Skeletal muscle tissue (tissue), 4 donors: ENCODE measurements around the gene TGFB1I1. TPM values are rescaled to one million over a fixed set of nuclear protein-coding genes. Genes with fewer than 3 reads are reported as not detected.

Experiments used
- H3K27ac ChIP-seq: one replicate; pipeline ENCODE4 v1.7.0; 2013; ENCODE audit warnings: mild to moderate bottlenecking, low read depth, low read length, inconsistent platforms
- H3K27me3 ChIP-seq, 3 donors: one replicate each; pipeline ENCODE4 v1.7.0; 2013; ENCODE audit warnings: low read length in 3 of 3; ENCODE audit not compliant: control insufficient read depth in 3 of 3, insufficient read depth in 3 of 3
- H3K36me3 ChIP-seq, 3 donors: one replicate each; pipeline ENCODE4 v1.7.0; 2013; ENCODE audit warnings: low read length in 3 of 3; ENCODE audit not compliant: control insufficient read depth in 3 of 3, insufficient read depth in 3 of 3
- H3K4me1 ChIP-seq, 3 donors: one replicate each; pipeline ENCODE4 v1.7.0; 2013; ENCODE audit warnings: low read length in 3 of 3, mild to moderate bottlenecking in 3 of 3; ENCODE audit not compliant: control insufficient read depth in 3 of 3, insufficient read depth in 3 of 3
- H3K4me3 ChIP-seq, 3 donors: one replicate each; pipeline ENCODE4 v1.7.0; 2013; ENCODE audit warnings: low read length in 3 of 3
- H3K9ac ChIP-seq, 3 donors: one replicate each; pipeline ENCODE4 v1.7.0; 2013; ENCODE audit warnings: low read length in 3 of 3, mild to moderate bottlenecking in 3 of 3, moderate library complexity in 2 of 3, low read depth in 1 of 3
- H3K9me3 ChIP-seq, 3 donors: one replicate each; pipeline ENCODE4 v1.7.0; 2013; ENCODE audit warnings: low read length in 3 of 3; ENCODE audit not compliant: control insufficient read depth in 3 of 3
- total RNA-seq: library from RNA; depleted of rRNA; stranded (reverse); fragments of >200 nt; gene quantifications from one replicate; pipeline ENCODE4 v1.2.3, GENCODE V29; 2014
- donor health status: Osteomylitis.

Gene TGFB1I1
- total RNA-seq, 1 donor from 2014 or later: 30.8 TPM

- no peaks in the 10 kb centered on the region for H3K9me3 ChIP-seq
- H3K27me3 ChIP-seq: no peaks in the 10 kb centered on the region
- no peak overlapping the region for H3K4me3 ChIP-seq
- peaks cover 0 to 4% (median 0%) of the 10 kb centered on the region in 3 donors for H3K36me3 ChIP-seq
- peak overlapping the region in 2 of 3 donors; percentile 17 to 42 for H3K9ac ChIP-seq
- H3K4me1 ChIP-seq: peaks cover 34 to 39% (median 36%) of the 10 kb centered on the region in 3 donors
- H3K27ac ChIP-seq: no peak overlapping the region
Measured at GRCh38 chr16:31451201-31451600, 20.8 kb upstream of the TGFB1I1 start.

- H3K4me1 ChIP-seq: peaks cover 39 to 44% (median 41%) of the 10 kb centered on the region in 3 donors
- H3K27me3 ChIP-seq: no peaks in the 10 kb centered on the region
- H3K9me3 ChIP-seq: no peaks in the 10 kb centered on the region
- H3K9ac ChIP-seq: peak overlapping the region in 2 of 3 donors; percentile 36 to 42
- no peak overlapping the region for H3K4me3 ChIP-seq
- H3K36me3 ChIP-seq: peaks cover 0 to 4% (median 0%) of the 10 kb centered on the region in 3 donors
- peak overlapping the region; percentile 85 for H3K27ac ChIP-seq
Measured at GRCh38 chr16:31451681-31452351, 20.1 kb upstream of the TGFB1I1 start.

- Histone ChIP-seq H3K4me3 (no peak overlapping the region), H3K9ac (peak overlapping the region in 2 of 3 donors; percentile 36 to 44), H3K4me1 (peaks cover 47 to 52% (median 50%) of the 10 kb centered on the region in 3 donors), H3K9me3 (no peaks in the 10 kb centered on the region), H3K36me3 (peaks cover 0 to 4% (median 0%) of the 10 kb centered on the region in 3 donors), H3K27ac (peak overlapping the region; percentile 85), H3K27me3 (no peaks in the 10 kb centered on the region)
Measured at GRCh38 chr16:31452631-31453106, 19.3 kb upstream of the TGFB1I1 start.

- H3K9ac ChIP-seq: peak overlapping the region; percentile 62 to 70 (median 63)
- peaks cover 0 to 4% (median 3%) of the 10 kb centered on the region in 3 donors for H3K36me3 ChIP-seq
- H3K9me3 ChIP-seq: no peaks in the 10 kb centered on the region
- H3K27ac ChIP-seq: peak overlapping the region; percentile 85
- H3K4me1 ChIP-seq: peaks cover 55 to 61% (median 57%) of the 10 kb centered on the region in 3 donors
- H3K4me3 ChIP-seq: peak overlapping the region; percentile 49 to 68 (median 68)
- no peaks in the 10 kb centered on the region for H3K27me3 ChIP-seq
Measured at GRCh38 chr16:31453255-31454204, 18.4 kb upstream of the TGFB1I1 start.

GRCh38 chr16:31455601-31456314, 16.2 kb upstream of the TGFB1I1 start:
- Histone ChIP-seq H3K27ac (no peak overlapping the region), H3K4me1 (peaks cover 63 to 70% (median 66%) of the 10 kb centered on the region in 3 donors), H3K9ac (peak overlapping the region in 2 of 3 donors; percentile 40 to 50), H3K36me3 (peaks cover 0 to 4% (median 3%) of the 10 kb centered on the region in 3 donors), H3K27me3 (no peaks in the 10 kb centered on the region), H3K4me3 (peak overlapping the region in 2 of 3 donors; percentile 22 to 35), H3K9me3 (no peaks in the 10 kb centered on the region)

- Histone ChIP-seq H3K27me3 (no peaks in the 10 kb centered on the region), H3K27ac (peak overlapping the region; percentile 97), H3K36me3 (peaks cover 3 to 8% (median 6%) of the 10 kb centered on the region in 3 donors), H3K9me3 (no peaks in the 10 kb centered on the region), H3K4me1 (peaks cover 58 to 62% (median 62%) of the 10 kb centered on the region in 3 donors), H3K4me3 (peak overlapping the region; percentile 43 to 97 (median 96)), H3K9ac (peak overlapping the region; percentile 95 to 99 (median 98))
Measured at GRCh38 chr16:31456988-31457360, 15.0 kb upstream of the TGFB1I1 start.

GRCh38 chr16:31458073-31458843, 13.7 kb upstream of the TGFB1I1 start:
- Histone ChIP-seq H3K4me3 (peak overlapping the region; percentile 88 to 97 (median 96)), H3K9ac (peak overlapping the region; percentile 95 to 99 (median 98)), H3K4me1 (peaks cover 49 to 52% (median 50%) of the 10 kb centered on the region in 3 donors), H3K36me3 (peaks cover 12 to 14% (median 14%) of the 10 kb centered on the region in 3 donors), H3K27me3 (no peaks in the 10 kb centered on the region), H3K27ac (peak overlapping the region; percentile 97), H3K9me3 (no peaks in the 10 kb centered on the region)

- Histone ChIP-seq H3K9me3 (no peaks in the 10 kb centered on the region), H3K36me3 (peaks cover 17 to 21% (median 20%) of the 10 kb centered on the region in 3 donors), H3K4me3 (peak within 1 kb of the TSS; percentile 88 to 97 (median 96)), H3K9ac (peak within 1 kb of the TSS; percentile 95 to 99 (median 98)), H3K4me1 (peaks cover 43 to 46% (median 44%) of the 10 kb centered on the region in 3 donors), H3K27me3 (no peaks in the 10 kb centered on the region), H3K27ac (peak within 1 kb of the TSS; percentile 97)
Measured at GRCh38 chr16:31458844-31459686, 12.9 kb upstream of the TGFB1I1 start, which contains the start of gene ARMC5. ARMC5 (plus strand) TSS chr16:31459501; CDS start chr16:31459525, 24 bp downstream.
